HK-2 (cell line): ENCODE data around the gene ARHGEF1.
"Not testable (repeated sequence)": the region's sequence is repeated elsewhere in the genome, so short reads cannot be mapped to it uniquely, and the experiment has no call there.

ENCODE experiments used
- DNase-seq: peaks from one replicate; pipeline ENCODE4 v3.0.0-alpha.2; 2018; ENCODE audit not compliant: unreplicated experiment

Gene ARHGEF1

DNA sequence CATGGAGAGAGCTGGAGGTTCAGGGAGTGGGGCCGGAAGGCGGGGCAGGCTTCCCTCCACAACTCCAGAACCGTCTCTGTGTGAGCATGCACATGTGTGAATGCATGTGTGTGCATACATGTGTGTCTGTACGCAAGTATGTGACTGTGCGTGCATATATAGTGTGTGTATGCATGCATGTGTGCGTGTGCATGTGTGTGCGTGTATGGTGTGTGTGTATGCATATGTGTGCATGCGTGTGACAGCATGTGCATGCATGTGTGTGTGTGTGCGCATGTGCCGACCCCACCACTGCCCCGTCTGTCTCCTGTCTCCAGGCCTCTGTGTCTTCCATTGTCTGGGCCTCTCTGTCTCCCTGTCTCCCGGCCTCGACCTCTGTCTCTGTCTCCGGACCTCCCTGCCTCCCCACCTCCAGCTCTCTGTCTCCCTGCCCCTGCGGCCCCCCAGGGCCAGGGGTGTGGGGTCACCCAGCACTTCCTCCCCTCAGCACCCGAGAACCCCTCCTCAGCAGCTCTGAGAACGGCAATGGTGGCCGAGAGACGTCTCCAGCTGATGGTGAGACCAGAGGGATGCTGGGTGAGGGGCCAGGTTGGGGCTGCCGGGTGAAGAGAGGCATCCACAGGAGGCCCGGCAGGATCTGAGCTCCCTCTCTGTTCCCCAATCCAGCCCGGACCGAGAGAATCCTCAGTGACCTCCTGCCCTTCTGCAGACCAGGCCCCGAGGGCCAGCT lies 22.5 kb downstream of the ARHGEF1 start:
- DNase-seq, result no peak

GRCh38 chr19:41906271-41906670 lies 23.3 kb downstream of the ARHGEF1 start:
- no peak for DNase-seq

DNA sequence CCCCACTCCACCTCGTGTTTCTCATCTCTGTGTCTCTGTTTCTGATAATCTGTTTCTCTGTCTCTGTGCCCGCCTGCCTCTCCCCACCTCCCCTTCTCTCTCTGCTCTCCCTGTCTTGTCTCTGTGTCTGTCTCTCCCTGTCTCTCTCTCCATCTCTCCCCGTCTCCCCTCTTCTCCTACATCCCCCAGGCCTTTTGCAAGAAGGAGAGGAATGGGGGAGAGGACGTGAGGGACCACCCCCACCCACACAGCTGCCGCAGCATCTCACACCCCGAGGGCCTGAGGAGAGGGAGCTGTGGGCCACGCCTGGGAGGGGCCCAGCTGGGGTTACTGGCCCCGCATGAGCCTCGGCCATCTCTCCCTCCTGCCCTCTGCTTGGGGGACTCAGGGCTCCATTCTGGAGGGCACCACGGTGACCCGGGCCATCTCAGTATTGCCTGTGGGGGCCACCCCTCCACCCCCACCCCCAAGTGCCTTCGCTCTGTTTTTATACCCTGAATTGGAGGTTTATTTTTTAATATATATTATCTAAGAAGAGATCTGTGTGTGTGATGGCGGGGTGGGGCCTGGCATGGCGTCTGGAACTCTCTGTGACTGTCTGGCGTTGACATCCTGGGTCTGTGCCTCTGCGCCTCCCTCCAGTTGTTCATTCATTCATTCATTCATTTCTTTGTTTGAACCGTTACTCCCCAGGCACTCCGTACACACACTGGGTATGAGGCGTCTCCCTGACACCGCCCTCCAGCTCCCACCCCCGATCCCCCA lies 24.1 kb downstream of the ARHGEF1 start:
- DNase-seq, result no peak

- DNase-seq, result no peak
Measured at GRCh38 chr19:41907994-41908615, 25.1 kb downstream of the ARHGEF1 start.

DNA sequence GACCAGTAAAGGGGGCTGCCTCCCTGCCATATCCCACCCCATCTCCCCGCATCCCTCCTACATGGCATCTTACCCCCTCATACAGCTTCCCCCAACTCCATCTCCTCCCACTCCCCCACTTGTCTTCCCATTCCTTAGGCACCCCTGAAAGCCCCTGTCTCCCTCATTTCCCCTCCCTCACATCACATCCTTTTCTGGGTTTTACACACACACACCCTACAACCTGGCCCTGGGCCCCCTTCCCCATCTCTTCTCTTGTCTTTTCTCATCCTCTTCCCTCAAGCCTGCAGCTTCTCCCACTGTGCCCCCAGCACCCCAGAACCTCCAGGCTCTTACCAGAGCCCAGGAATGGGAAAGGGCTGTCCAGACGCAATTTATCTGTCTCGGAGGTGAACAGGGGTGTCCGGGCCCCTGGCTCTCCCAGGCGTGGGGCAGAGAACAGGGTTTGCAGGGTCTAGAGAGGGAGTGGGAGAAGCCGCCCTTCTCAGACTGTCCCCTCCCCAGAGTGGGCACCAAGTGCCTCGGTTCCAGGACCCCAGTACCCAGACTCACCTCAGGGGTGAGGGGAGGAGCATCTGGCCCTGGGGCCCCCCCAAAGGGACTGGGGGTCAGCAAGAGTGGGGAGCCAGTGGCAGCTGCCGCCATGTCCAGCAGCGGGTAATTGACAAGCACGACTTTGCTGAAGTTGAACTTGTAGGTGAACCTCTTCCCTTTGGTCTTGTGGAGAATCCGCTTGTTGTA lies 25.9 kb downstream of the ARHGEF1 start:
- no peak for DNase-seq

GRCh38 chr19:41909706-41910105 lies 26.7 kb downstream of the ARHGEF1 start:
- no peak for DNase-seq

- DNase-seq, result no peak
Measured at GRCh38 chr19:41910240-41910991, 27.4 kb downstream of the ARHGEF1 start.

DNA sequence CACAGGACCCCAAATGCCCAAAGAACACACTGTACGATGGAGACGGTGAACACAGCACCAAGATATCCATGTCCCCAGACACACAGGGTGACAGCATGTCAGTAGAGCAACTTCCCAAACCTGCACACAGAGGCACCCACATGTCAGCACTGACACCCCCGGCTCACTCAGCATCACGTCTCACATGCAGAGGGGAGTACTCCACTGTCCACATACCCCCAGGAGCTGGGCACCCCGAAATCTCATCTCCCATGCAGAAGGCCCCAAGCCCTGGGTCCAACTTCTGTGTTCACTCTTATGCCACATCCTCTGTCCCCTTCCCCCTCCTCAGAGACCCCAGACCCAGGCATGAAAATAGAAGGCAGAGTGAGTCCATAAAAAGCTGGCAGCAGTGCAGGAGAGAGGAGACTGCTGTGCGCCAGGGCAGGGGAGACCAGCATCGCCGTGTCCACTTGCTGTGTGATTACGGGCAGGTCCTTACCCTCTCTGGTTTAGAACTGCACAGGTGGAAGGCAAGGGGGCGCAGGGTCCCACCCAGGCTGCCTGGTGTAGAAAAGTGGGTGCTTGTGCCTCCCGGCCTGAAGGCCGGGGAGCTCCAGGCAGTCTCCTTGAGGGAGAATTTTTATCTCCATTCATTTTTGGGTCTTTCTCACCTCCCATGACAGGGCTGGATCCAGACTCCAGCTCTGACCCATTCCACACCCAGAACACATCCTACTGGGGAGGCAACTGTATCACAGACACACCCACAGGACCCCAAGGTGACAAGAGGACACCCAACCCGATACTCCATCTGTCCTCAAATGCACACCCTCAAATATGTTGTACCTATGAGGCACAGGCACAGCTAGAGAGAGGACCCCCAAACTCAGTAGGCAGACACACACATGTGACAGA lies 28.3 kb downstream of the ARHGEF1 start:
- DNase-seq, result no peak

- no peak for DNase-seq
Measured at GRCh38 chr19:41911889-41912731, 29.1 kb downstream of the ARHGEF1 start.

- no peak for DNase-seq
Measured at GRCh38 chr19:41912899-41913537, 30.0 kb downstream of the ARHGEF1 start.

DNA sequence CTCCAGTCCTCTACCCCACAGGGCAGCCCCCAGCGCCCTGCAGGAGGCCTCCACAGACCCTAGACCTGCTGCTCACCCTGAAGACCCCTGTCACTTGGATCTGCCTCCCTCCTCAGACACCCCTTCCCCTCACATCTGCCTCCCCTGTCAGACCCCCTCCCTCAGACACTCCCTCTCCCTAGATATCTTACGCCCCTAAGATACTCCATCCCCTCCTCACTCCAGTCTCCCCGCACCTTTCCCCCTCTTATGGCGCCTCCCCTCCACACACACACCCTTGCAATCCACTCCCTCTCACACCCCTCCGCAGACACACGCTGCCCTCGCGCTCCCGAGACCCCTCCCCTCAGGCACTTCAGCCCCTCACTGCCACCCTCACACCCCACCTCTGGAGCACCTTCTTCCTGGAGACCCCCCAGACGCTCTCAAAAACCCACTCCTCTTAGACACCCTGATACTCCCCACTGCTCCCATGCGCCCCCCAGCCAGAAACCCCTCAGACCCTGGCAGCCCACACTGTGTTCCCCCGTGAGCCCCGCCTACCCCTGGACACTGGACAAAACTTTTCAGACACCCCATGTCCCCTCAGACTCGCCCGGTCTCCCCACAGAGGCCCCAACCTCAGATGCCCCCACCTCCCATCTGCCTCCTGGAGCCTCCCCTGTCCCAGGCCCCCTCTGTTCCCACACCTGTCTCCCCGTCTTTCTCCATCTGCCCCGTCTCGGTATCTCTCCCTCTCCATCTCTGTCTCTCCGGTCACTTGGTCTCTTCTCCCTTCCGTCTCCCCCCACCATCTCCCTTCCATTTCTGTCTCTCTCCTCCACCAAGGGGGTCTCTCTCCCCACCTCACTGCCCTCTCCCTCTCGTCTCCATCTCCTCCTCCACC lies 30.8 kb downstream of the ARHGEF1 start:
- DNase-seq, result no peak

DNA sequence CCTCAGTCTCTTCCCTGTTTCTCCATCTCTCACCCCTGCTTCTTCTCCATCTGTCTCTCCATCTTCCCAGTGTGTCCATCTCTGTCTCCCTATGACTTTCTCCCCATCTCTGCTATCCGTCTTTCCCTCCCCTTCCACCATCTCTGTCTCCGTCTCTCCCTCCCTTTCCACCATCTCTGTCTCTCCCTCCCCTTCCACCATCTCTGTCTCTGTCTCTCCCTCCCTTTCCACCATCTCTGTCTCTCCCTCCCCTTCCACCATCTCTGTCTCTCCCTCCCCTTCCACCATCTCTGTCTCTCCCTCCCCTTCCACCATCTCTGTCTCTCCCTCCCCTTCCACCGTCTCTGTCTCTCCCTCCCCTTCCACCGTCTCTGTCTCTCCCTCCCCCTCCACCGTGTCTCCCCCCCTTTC lies 31.4 kb downstream of the ARHGEF1 start:
- not testable (repeated sequence) for DNase-seq

GRCh38 chr19:41915021-41915775 lies 32.2 kb downstream of the ARHGEF1 start:
- no peak for DNase-seq

GRCh38 chr19:41915776-41916414 lies 32.9 kb downstream of the ARHGEF1 start:
- DNase-seq, result no peak

- DNase-seq, result no peak
Measured at GRCh38 chr19:41917676-41918075, 34.7 kb downstream of the ARHGEF1 start.

- DNase-seq, result no peak
Measured at GRCh38 chr19:41918095-41918494, 35.1 kb downstream of the ARHGEF1 start.
